Measurements from ENCODE around the gene MEIS3.

- TF ChIP-seq CTCF (conservative IDR thresholded peaks at IDR 0.05; ENCODE audit: low read length) = no peak
- no peak for TF ChIP-seq EZH2phosphoT487 (IDR thresholded peaks at IDR 0.05; ENCODE audit: borderline replicate concordance, low read depth, low read length)
Observed at GRCh38 chr19:47415953-47416642, 3.2 kb downstream of the MEIS3 start.
